GM12874 (cell line): ENCODE results near the gene PVALEF.

Experiments
- CTCF ChIP-seq: IDR thresholded peaks from 2 replicates; pipeline ENCODE4 v1.5.1; 2011; ENCODE audit warnings: low read depth, mild to moderate bottlenecking, control low read depth, low read length, moderate library complexity; ENCODE audit not compliant: insufficient read depth

PVALEF gene

GRCh38 chr17:81194225-81194760 lies 29.0 kb downstream of the PVALEF start:
- TF ChIP-seq CTCF, result no peak

- no peak for TF ChIP-seq CTCF
Observed at GRCh38 chr17:81194941-81195901, 29.9 kb downstream of the PVALEF start.

GRCh38 chr17:81195941-81196495 lies 30.7 kb downstream of the PVALEF start:
- no peak for TF ChIP-seq CTCF

GRCh38 chr17:81196505-81197408 lies 31.4 kb downstream of the PVALEF start:
- no peak for TF ChIP-seq CTCF

GRCh38 chr17:81197409-81197795 lies 32.1 kb downstream of the PVALEF start:
- no peak for TF ChIP-seq CTCF

- TF ChIP-seq CTCF, result no peak
Observed at GRCh38 chr17:81197831-81198490, 32.7 kb downstream of the PVALEF start.
